ENCODE results near the gene GPR183.

DNA sequence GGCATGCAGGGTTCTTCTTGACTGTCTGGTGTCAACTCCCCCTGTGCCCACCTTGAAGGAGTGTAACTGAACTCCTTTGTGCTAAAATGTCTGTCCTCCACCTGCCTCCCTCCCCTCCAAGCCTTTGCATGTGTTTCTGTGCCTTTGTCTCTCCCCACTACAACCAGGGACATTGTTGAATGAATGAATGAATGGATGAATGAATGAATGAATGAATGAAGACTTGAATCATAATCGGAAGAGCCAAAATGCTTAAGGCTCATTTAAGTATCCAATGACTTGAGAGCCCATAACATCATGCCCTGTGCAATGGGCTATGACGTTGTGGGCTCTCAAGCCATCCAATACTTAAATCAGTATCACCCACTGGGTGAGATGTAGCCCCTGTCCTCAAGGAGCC is 9.0 kb upstream of the GPR183 start:
- TF ChIP-seq CTCF (IDR thresholded peaks at IDR 0.05; ENCODE audit: insufficient read depth, low read length, poor library complexity, severe bottlenecking): no peak
- TF ChIP-seq EZH2phosphoT487 (conservative IDR thresholded peaks at IDR 0.05; ENCODE audit: low read length): no peak
